Inferior parietal cortex (tissue), 1 donor: ENCODE results near the gene STK11.

Experiments
- DNase-seq: peaks from one replicate; pipeline ENCODE4 v3.0.0-alpha.2; 2016; ENCODE audit errors: extremely low spot score

Gene STK11

GRCh38 chr19:1205114-1206099 is at the start of gene STK11:
STK11 (plus strand) TSS chr19:1205778; CDS start chr19:1206914, 1,136 bp downstream.
- peak; percentile 94 for DNase-seq

- no peak for DNase-seq
Observed at GRCh38 chr19:1156305-1156801, 49.2 kb upstream of the STK11 start.

GRCh38 chr19:1156830-1157615 is 48.6 kb upstream of the STK11 start:
- DNase-seq, result no peak

- DNase-seq, result no peak
Observed at GRCh38 chr19:1157931-1158884, 47.4 kb upstream of the STK11 start.

GRCh38 chr19:1158885-1159448 is 46.6 kb upstream of the STK11 start:
- no peak for DNase-seq

- DNase-seq, result no peak
Observed at GRCh38 chr19:1159864-1160595, 45.5 kb upstream of the STK11 start.

GRCh38 chr19:1161716-1162115 is 43.9 kb upstream of the STK11 start:
- DNase-seq, result no peak

- DNase-seq, result no peak
Observed at GRCh38 chr19:1162404-1163282, 42.9 kb upstream of the STK11 start.

- no peak for DNase-seq
Observed at GRCh38 chr19:1163283-1163933, 42.2 kb upstream of the STK11 start.

- DNase-seq, result no peak
Observed at GRCh38 chr19:1163934-1164683, 41.5 kb upstream of the STK11 start.

GRCh38 chr19:1164684-1165531 is 40.7 kb upstream of the STK11 start:
- no peak for DNase-seq

- DNase-seq, result no peak
Observed at GRCh38 chr19:1166872-1167573, 38.6 kb upstream of the STK11 start.

GRCh38 chr19:1167687-1168571 is 37.6 kb upstream of the STK11 start:
- DNase-seq, result no peak

GRCh38 chr19:1168572-1169410 is 36.8 kb upstream of the STK11 start:
- no peak for DNase-seq
